Left renal pelvis (tissue), 4 donors: ENCODE results near the gene TCF7L1. TPM values are rescaled to one million over a fixed set of nuclear protein-coding genes. Genes with fewer than 3 reads are reported as not detected.
A peak's percentile ranks its signal among the peaks of the same experiment; 100 is the strongest.
"Not testable (repeated sequence)": the region's sequence is repeated elsewhere in the genome, so short reads cannot be mapped to it uniquely, and the experiment has no call there.

ENCODE experiments used
- DNase-seq, 4 donors: peaks; one replicate each; pipeline ENCODE4 v3.0.0-alpha.2; 2013; ENCODE audit warnings: low read depth in 4 of 4, low spot score in 3 of 4
- polyA plus RNA-seq, 4 donors: library from polyadenylated mRNA; unstranded; fragments of 120-200 nt; gene quantifications; one replicate each; pipeline ENCODE4 v1.2.1, GENCODE V29; 2013; ENCODE audit not compliant: insufficient read length in 4 of 4

Gene TCF7L1
- 10 to 100 TPM; 46.8 to 61.0 (median 56.5) TPM for polyA plus RNA-seq

GRCh38 chr2:85132834-85133637 is at the start of gene TCF7L1:
Gene TCF7L1 (plus strand): TSS chr2:85133392. CDS start chr2:85133685, 293 bp downstream.
- peak; percentile 82 to 88 (median 84) for DNase-seq

GRCh38 chr2:85085563-85085962 is 47.6 kb upstream of the TCF7L1 start:
- DNase-seq = no peak

- no peak for DNase-seq
Measured at GRCh38 chr2:85087541-85087940, 45.7 kb upstream of the TCF7L1 start.

- DNase-seq = no peak
Measured at GRCh38 chr2:85088921-85089320, 44.3 kb upstream of the TCF7L1 start.

GRCh38 chr2:85089585-85089984 is 43.6 kb upstream of the TCF7L1 start:
- DNase-seq = no peak

- no peak for DNase-seq
Measured at GRCh38 chr2:85091838-85092237, 41.4 kb upstream of the TCF7L1 start.

- no peak for DNase-seq
Measured at GRCh38 chr2:85095094-85095493, 38.1 kb upstream of the TCF7L1 start.

- no peak for DNase-seq
Measured at GRCh38 chr2:85096616-85097015, 36.6 kb upstream of the TCF7L1 start.

- DNase-seq = no peak
Measured at GRCh38 chr2:85104228-85104627, 29.0 kb upstream of the TCF7L1 start.

- DNase-seq = no peak
Measured at GRCh38 chr2:85106489-85107180, 26.6 kb upstream of the TCF7L1 start.

GRCh38 chr2:85110991-85111560 is 22.1 kb upstream of the TCF7L1 start:
- DNase-seq = no peak

- DNase-seq = no peak
Measured at GRCh38 chr2:85111819-85112281, 21.3 kb upstream of the TCF7L1 start.

GRCh38 chr2:85112906-85113625 is 20.1 kb upstream of the TCF7L1 start:
- DNase-seq = no peak

GRCh38 chr2:85114586-85115330 is 18.4 kb upstream of the TCF7L1 start:
- no peak for DNase-seq

- no peak for DNase-seq
Measured at GRCh38 chr2:85116207-85116606, 17.0 kb upstream of the TCF7L1 start.

- DNase-seq = no peak
Measured at GRCh38 chr2:85119900-85120299, 13.3 kb upstream of the TCF7L1 start.

- no peak for DNase-seq
Measured at GRCh38 chr2:85120363-85120762, 12.8 kb upstream of the TCF7L1 start.

GRCh38 chr2:85126462-85126861 is 6.7 kb upstream of the TCF7L1 start:
- not testable (repeated sequence) for DNase-seq

GRCh38 chr2:85129861-85130260 is 3.3 kb upstream of the TCF7L1 start:
- no peak for DNase-seq

- DNase-seq = no peak
Measured at GRCh38 chr2:85130407-85130806, 2.8 kb upstream of the TCF7L1 start.
